SK-N-SH (cell line): ENCODE results near the gene RCOR3. TPM values are rescaled to one million over a fixed set of nuclear protein-coding genes. Genes with fewer than 3 reads are reported as not detected.

Experiments used
- CTCF ChIA-PET: fragments of 300-600, 350-600 bp; formaldehyde crosslinking; extraction: SDS; loops from one replicate; lab custom pipeline; 2021; lab: Yijun Ruan, JAX
- POLR2A ChIA-PET: fragments of 350-600 bp; sonication (Branson Sonifier 250); formaldehyde crosslinking; extraction: SDS; loops from one replicate; lab custom pipeline; 2020; ENCODE audit warnings: antibody characterized with exemption, inconsistent platforms; lab: Yijun Ruan, JAX
- DNase-seq: peaks from one replicate; pipeline ENCODE4 v3.0.0; 2012
- H2AFZ ChIP-seq: fragments of 200-600 bp; sonication (generic); 2 replicates; pipeline ENCODE4 v1.8.1; 2016; ENCODE audit warnings: antibody characterized with exemption, mild to moderate bottlenecking, low read depth
- H3F3A ChIP-seq: fragments of 200-600 bp; sonication (generic); replicated peaks from 2 replicates; pipeline ENCODE3; 2016; ENCODE audit warnings: antibody characterized with exemption, mild to moderate bottlenecking; ENCODE audit not compliant: insufficient read depth
- H3K27ac ChIP-seq, 2 experiments: fragments of 200-500 bp in 1 of 2; fragments of 200-600 bp in 1 of 2; sonication (Bioruptor generic) in 1 of 2; sonication (generic), shearing (Covaris generic) in 1 of 2; 2 replicates each; pipeline versions ENCODE4 v1.5.1 to v1.6.1; 2014 to 2016; ENCODE audit warnings: low read depth in 2 of 2, inconsistent platforms in 1 of 2, low read length in 1 of 2, mild to moderate bottlenecking in 1 of 2, mixed read lengths in 1 of 2
- H3K27me3 ChIP-seq: fragments of 200-600 bp; sonication (generic), shearing (Covaris generic); 2 replicates; pipeline ENCODE4 v1.6.1; 2016; ENCODE audit warnings: mixed run types; ENCODE audit not compliant: insufficient read depth
- H3K36me3 ChIP-seq, 2 experiments: fragments of 200-500 bp in 1 of 2; fragments of 200-600 bp in 1 of 2; sonication (Bioruptor generic) in 1 of 2; sonication (generic) in 1 of 2; replicated peaks in 1 of 2; 2 replicates each; pipeline versions ENCODE3 to v1.5.1; 2014 to 2016; ENCODE audit warnings: low read length in 1 of 2, mild to moderate bottlenecking in 1 of 2; ENCODE audit not compliant: insufficient read depth in 2 of 2, control insufficient read depth in 1 of 2
- H3K4me1 ChIP-seq, 2 experiments: fragments of 200-500 bp in 1 of 2; fragments of 200-600 bp in 1 of 2; sonication (Bioruptor generic) in 1 of 2; sonication (generic), shearing (Covaris generic) in 1 of 2; 2 replicates each; pipeline versions ENCODE4 v1.5.1 to v1.6.1; 2014 to 2016; ENCODE audit warnings: low read depth in 1 of 2, low read length in 1 of 2, mixed run types in 1 of 2; ENCODE audit not compliant: insufficient read depth in 2 of 2, control insufficient read depth in 1 of 2
- H3K4me2 ChIP-seq: fragments of 200-600 bp; sonication (generic), shearing (Covaris generic); 2 replicates; pipeline ENCODE4 v1.6.1; 2017; ENCODE audit warnings: mixed run types
- H3K4me3 ChIP-seq, 2 experiments: fragments of 200-500 bp in 1 of 2; fragments of 200-600 bp in 1 of 2; sonication (Bioruptor generic) in 1 of 2; sonication (generic), shearing (Covaris generic) in 1 of 2; 2 replicates each; pipeline versions ENCODE4 v1.5.1 to v1.8.1; 2014 to 2016; ENCODE audit warnings: low read depth in 2 of 2, inconsistent platforms in 1 of 2, low read length in 1 of 2, mild to moderate bottlenecking in 1 of 2, mixed read lengths in 1 of 2, moderate library complexity in 1 of 2
- H3K79me2 ChIP-seq: fragments of 200-600 bp; sonication (generic); 2 replicates; pipeline ENCODE4 v1.8.1; 2017; ENCODE audit warnings: mild to moderate bottlenecking; ENCODE audit not compliant: insufficient read depth
- H3K9ac ChIP-seq: fragments of 200-600 bp; sonication (generic); 2 replicates; pipeline ENCODE4 v1.6.1; 2017; ENCODE audit warnings: mixed run types
- H3K9me2 ChIP-seq: fragments of 200-600 bp; sonication (generic); 2 replicates; pipeline ENCODE4 v1.6.1; 2017; ENCODE audit warnings: mixed run types
- H3K9me3 ChIP-seq: fragments of 200-600 bp; sonication (generic); 2 replicates; pipeline ENCODE4 v1.6.1; 2017; ENCODE audit warnings: mixed run types, mild to moderate bottlenecking, moderate library complexity
- H4K20me1 ChIP-seq: fragments of 200-600 bp; sonication (generic); 2 replicates; pipeline ENCODE4 v1.6.1; 2017; ENCODE audit warnings: mild to moderate bottlenecking, mixed run types; ENCODE audit not compliant: insufficient read depth
- CHD2 ChIP-seq: fragments of 150-350 bp; IDR thresholded peaks from 2 replicates; pipeline ENCODE4 v1.6.1; 2018; ENCODE audit warnings: low read length; ENCODE audit not compliant: partially characterized antibody
- EP300 ChIP-seq, 2 experiments: IDR thresholded peaks; 2 replicates each; pipeline versions ENCODE4 v1.4.0 to v1.6.1; 2012; ENCODE audit warnings: borderline replicate concordance in 1 of 2, low read depth in 1 of 2, low read length in 1 of 2
- FOXM1 ChIP-seq: IDR thresholded peaks from 2 replicates; pipeline ENCODE4 v1.4.0; 2012; ENCODE audit warnings: low read depth, mild to moderate bottlenecking
- GABPA ChIP-seq: IDR thresholded peaks from 2 replicates; pipeline ENCODE4 v1.4.0; 2012; ENCODE audit warnings: low read depth, mild to moderate bottlenecking
- IRF3 ChIP-seq: fragments of 150-350 bp; IDR thresholded peaks from 2 replicates; pipeline ENCODE4 v1.6.1; 2016; ENCODE audit warnings: mild to moderate bottlenecking, low read depth, low read length
- JUND ChIP-seq: IDR thresholded peaks from 2 replicates; pipeline ENCODE4 v1.4.0; 2012
- MAX ChIP-seq: IDR thresholded peaks from 2 replicates; pipeline ENCODE4 v1.4.0; 2012; ENCODE audit warnings: low read depth
- NFIC ChIP-seq: IDR thresholded peaks from 2 replicates; pipeline ENCODE4 v1.4.0; 2012; ENCODE audit warnings: borderline replicate concordance
- PBX3 ChIP-seq: IDR thresholded peaks from 2 replicates; pipeline ENCODE4; 2012
- POLR2AphosphoS5 ChIP-seq: IDR thresholded peaks from 2 replicates; pipeline ENCODE4 v1.6.1; 2012; ENCODE audit warnings: low read depth, low read length
- RAD21 ChIP-seq: IDR thresholded peaks from 2 replicates; pipeline ENCODE4 v1.6.1; 2012; ENCODE audit warnings: mild to moderate bottlenecking, low read length
- RXRA ChIP-seq: IDR thresholded peaks from 2 replicates; pipeline ENCODE4 v1.4.0; 2012; ENCODE audit warnings: low read depth, mild to moderate bottlenecking, borderline replicate concordance
- SIN3A ChIP-seq: IDR thresholded peaks from 2 replicates; pipeline ENCODE4 v1.6.1; 2012; ENCODE audit warnings: low read depth, mild to moderate bottlenecking, low read length, moderate library complexity, borderline replicate concordance
- SMC3 ChIP-seq: IDR thresholded peaks from 2 replicates; pipeline ENCODE4 v1.6.1; 2012; ENCODE audit warnings: low read depth, low read length, improper control_type of control experiment
- TAF1 ChIP-seq: IDR thresholded peaks from 2 replicates; pipeline ENCODE4 v1.6.1; 2012; ENCODE audit warnings: low read depth, mild to moderate bottlenecking, low read length, moderate library complexity, borderline replicate concordance
- TCF12 ChIP-seq: IDR thresholded peaks from 2 replicates; pipeline ENCODE4 v1.4.0; 2012
- USF1 ChIP-seq: IDR thresholded peaks from 2 replicates; pipeline ENCODE4 v1.4.0; 2012; ENCODE audit warnings: low read depth, borderline replicate concordance
- USF2 ChIP-seq: fragments of 150-350 bp; IDR thresholded peaks from 2 replicates; pipeline ENCODE4 v1.6.1; 2017; ENCODE audit warnings: antibody characterized with exemption, low read length, low read depth, borderline replicate concordance
- YY1 ChIP-seq: IDR thresholded peaks from 2 replicates; pipeline ENCODE4 v1.4.0; 2012; ENCODE audit warnings: low read depth, mild to moderate bottlenecking
- WGBS: methylation state at CpG from one replicate; pipeline ENCODE4 v1.1.6; 2017; ENCODE audit warnings: low lambda C conversion rate; 5-methylcytosine and 5-hydroxymethylcytosine counted together
- polyA plus RNA-seq, 3 experiments: library from polyadenylated mRNA; depleted of rRNA; stranded (reverse); fragments of >200 nt; gene quantifications; 2 replicates each; pipeline ENCODE4 v1.2.3, GENCODE V29; 2012

RCOR3 gene
- polyA plus RNA-seq, 1 of the 3 experiments (the other 2 are of a cell fraction) = 18.7 TPM

- Histone ChIP-seq H3K9me3 (no peaks in the 10 kb centered on the region), H3K4me2 (no peak overlapping the region), H3K36me3 (peaks cover 82 to 85% of the 10 kb centered on the region in 2 experiments), H3K27ac (no peak overlapping the region), H3K4me3 (no peak overlapping the region), H3K79me2 (peaks cover 3% of the 10 kb centered on the region; the same call in 1 of the 2 replicates), H3K9me2 (no peaks in the 10 kb centered on the region), H3F3A (peaks cover 5% of the 10 kb centered on the region), H4K20me1 (no peaks in the 10 kb centered on the region), H3K9ac (no peak overlapping the region), H3K27me3 (no peaks in the 10 kb centered on the region), H3K4me1 (no peaks in the 10 kb centered on the region), H2AFZ (no peak overlapping the region)
- ChIA-PET CTCF (interaction anchor here (2.9 kb wide), 1 partner anchor 31 kb away, joined by 9 read pairs; no protein-coding TSS in a partner anchor), POLR2A (no interaction called here)
- WGBS = 92% methylated on average over 2 of the region's 2 CpGs
- no peak for TF ChIP-seq YY1
- TF ChIP-seq JUND = no peak
- TF ChIP-seq SIN3A = no peak
- TF ChIP-seq TAF1 = no peak
- TF ChIP-seq USF2 = no peak
- TF ChIP-seq SMC3 = no peak
- no peak for TF ChIP-seq PBX3
- TF ChIP-seq POLR2AphosphoS5 = no peak
- no peak for TF ChIP-seq RAD21
- no peak for TF ChIP-seq CHD2
- TF ChIP-seq USF1 = no peak
- no peak for TF ChIP-seq NFIC
- TF ChIP-seq TCF12 = no peak
- no peak for TF ChIP-seq IRF3
- no peak for TF ChIP-seq RXRA
- no peak for TF ChIP-seq GABPA
- no peak for TF ChIP-seq MAX
- no peak for TF ChIP-seq EP300 (IDR thresholded peaks at IDR 0.05; ENCODE audit: borderline replicate concordance in 1 of 2, low read depth in 1 of 2, low read length in 1 of 2)
- no peak for TF ChIP-seq FOXM1
- DNase-seq = no peak
Measured at GRCh38 chr1:211292411-211292810, 33.2 kb downstream of the RCOR3 start.
